ENCODE data around the gene SNTG2.

DNA sequence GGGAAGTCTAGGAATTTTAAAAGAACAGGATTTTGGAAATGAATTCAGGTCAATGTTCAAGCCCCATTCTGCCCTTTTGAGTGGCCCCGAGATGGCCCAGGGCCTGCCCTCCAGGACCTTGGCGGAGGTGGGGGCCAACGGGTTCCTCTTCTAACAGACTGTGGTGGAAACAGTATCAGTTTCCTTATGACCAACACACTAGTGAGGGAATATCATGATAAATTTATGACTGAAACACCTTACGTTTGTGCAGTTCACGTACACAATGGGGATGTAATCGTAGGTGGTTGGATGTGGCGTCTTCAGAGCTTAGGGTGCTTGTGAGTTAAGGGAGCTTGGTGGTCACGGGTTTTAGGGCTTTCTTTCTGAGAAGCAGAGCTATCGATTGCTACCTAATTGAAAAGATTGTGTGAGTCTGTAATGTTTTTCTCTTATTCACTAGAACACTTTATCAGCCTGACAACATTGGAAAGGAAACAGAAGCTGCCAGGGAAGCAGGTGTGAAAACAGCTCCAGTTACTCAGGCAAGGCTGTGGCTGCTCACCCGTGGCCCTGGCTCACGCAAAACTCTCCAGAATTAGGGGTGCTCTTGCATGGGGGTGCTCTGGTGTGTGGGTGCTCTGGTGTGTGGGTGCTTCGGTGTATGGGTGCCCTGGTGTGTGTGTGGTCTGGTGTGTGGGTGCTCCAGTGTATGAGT lies 165.3 kb downstream of the SNTG2 start:
- TF ChIP-seq, protein P1, sequence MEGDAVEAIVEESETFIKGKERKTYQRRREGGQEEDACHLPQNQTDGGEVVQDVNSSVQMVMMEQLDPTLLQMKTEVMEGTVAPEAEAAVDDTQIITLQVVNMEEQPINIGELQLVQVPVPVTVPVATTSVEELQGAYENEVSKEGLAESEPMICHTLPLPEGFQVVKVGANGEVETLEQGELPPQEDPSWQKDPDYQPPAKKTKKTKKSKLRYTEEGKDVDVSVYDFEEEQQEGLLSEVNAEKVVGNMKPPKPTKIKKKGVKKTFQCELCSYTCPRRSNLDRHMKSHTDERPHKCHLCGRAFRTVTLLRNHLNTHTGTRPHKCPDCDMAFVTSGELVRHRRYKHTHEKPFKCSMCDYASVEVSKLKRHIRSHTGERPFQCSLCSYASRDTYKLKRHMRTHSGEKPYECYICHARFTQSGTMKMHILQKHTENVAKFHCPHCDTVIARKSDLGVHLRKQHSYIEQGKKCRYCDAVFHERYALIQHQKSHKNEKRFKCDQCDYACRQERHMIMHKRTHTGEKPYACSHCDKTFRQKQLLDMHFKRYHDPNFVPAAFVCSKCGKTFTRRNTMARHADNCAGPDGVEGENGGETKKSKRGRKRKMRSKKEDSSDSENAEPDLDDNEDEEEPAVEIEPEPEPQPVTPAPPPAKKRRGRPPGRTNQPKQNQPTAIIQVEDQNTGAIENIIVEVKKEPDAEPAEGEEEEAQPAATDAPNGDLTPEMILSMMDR (IDR thresholded peaks at IDR 0.05): no peak
- TF ChIP-seq, protein P2, sequence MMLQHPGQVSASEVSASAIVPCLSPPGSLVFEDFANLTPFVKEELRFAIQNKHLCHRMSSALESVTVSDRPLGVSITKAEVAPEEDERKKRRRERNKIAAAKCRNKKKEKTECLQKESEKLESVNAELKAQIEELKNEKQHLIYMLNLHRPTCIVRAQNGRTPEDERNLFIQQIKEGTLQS (CRISPR knock-in tag; conservative IDR thresholded peaks at IDR 0.05): no peak
- TF ChIP-seq, protein P3, sequence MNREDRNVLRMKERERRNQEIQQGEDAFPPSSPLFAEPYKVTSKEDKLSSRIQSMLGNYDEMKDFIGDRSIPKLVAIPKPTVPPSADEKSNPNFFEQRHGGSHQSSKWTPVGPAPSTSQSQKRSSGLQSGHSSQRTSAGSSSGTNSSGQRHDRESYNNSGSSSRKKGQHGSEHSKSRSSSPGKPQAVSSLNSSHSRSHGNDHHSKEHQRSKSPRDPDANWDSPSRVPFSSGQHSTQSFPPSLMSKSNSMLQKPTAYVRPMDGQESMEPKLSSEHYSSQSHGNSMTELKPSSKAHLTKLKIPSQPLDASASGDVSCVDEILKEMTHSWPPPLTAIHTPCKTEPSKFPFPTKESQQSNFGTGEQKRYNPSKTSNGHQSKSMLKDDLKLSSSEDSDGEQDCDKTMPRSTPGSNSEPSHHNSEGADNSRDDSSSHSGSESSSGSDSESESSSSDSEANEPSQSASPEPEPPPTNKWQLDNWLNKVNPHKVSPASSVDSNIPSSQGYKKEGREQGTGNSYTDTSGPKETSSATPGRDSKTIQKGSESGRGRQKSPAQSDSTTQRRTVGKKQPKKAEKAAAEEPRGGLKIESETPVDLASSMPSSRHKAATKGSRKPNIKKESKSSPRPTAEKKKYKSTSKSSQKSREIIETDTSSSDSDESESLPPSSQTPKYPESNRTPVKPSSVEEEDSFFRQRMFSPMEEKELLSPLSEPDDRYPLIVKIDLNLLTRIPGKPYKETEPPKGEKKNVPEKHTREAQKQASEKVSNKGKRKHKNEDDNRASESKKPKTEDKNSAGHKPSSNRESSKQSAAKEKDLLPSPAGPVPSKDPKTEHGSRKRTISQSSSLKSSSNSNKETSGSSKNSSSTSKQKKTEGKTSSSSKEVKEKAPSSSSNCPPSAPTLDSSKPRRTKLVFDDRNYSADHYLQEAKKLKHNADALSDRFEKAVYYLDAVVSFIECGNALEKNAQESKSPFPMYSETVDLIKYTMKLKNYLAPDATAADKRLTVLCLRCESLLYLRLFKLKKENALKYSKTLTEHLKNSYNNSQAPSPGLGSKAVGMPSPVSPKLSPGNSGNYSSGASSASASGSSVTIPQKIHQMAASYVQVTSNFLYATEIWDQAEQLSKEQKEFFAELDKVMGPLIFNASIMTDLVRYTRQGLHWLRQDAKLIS (CRISPR knock-in tag; IDR thresholded peaks at IDR 0.05; ENCODE audit: borderline replicate concordance): no peak
- no peak for TF ChIP-seq RELA (CRISPR knock-in tag; IDR thresholded peaks at IDR 0.05; ENCODE audit: borderline replicate concordance)
